Measurements from ENCODE around the gene PRKCA. TPM values are rescaled to one million over a fixed set of nuclear protein-coding genes. Genes with fewer than 3 reads are reported as not detected.

Gene PRKCA
- total and polyA plus RNA-seq, 10 of the 15 experiments (the other 5 are each of a cell fraction or from before 2014, with no cell fraction given), result 0.11 to 14.6 (median 0.72) TPM

DNA sequence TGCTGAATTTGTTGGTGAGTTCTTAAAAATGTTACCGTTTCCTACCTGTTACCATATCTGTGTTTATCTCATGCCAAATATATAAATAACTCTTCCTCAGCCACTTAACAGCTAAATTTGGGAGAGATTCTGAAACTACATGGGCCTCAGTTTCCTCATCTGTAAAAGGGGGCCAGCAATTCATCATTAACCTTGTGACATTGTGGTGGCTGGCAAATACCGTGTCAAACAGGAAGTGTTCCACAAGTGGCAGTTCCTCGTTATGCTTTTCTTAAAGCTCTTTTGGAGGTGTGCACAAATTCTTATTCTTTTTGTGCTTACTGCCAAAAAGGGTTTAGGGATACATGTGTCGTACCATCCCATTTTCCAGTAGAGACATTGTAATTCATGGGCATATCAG is 312.1 kb downstream of the PRKCA start:
- CTCF ChIA-PET, result interaction anchor here (0.8 to 1.7 kb wide), 3 partner anchors 28 to 628 kb away, joined by 3 to 4 read pairs (median 3); no protein-coding TSS in a partner anchor
- 16% methylated on average over 4 of the region's 4 CpGs for WGBS (ENCODE audit: insufficient coverage, insufficient replicate concordance, low lambda C conversion rate, missing lambda C conversion rate)
- DNase-seq (ENCODE audit: low read depth, low spot score), result no peak

More for the DNA sequence above, 312.1 kb downstream of the PRKCA start:
- in situ Hi-C loops (cut with MboI), result no loop called here
- ChIA-PET RAD21 (ENCODE audit: unreplicated experiment) (interaction anchor here (1.1 to 1.6 kb wide), 2 partner anchors 15 to 22 kb away, joined by 3 to 7 read pairs; no protein-coding TSS in a partner anchor), POLR2A (interaction anchor here (0.6 to 1.1 kb wide), 2 partner anchors 47 to 303 kb away, joined by 3 read pairs; no protein-coding TSS in a partner anchor), SMC1A (ENCODE audit: uncharacterized antibody, unreplicated experiment) (interaction anchor here (0.8 to 2.3 kb wide), 7 partner anchors 14 to 357 kb away, joined by 3 to 11 read pairs (median 4); no protein-coding TSS in a partner anchor)
- Histone ChIP-seq H3K9ac (ENCODE audit: control insufficient read depth, insufficient read depth, low read length) (no peak overlapping the region), H3K4me1 (ENCODE audit: control insufficient read depth, insufficient read depth, low read length) (no peaks in the 10 kb centered on the region), H3K36me3 (ENCODE audit: control insufficient read depth in 2 of 2, insufficient read depth in 2 of 2, low read length in 1 of 2) (no peaks in the 10 kb centered on the region), H3K4me2 (ENCODE audit: control insufficient read depth, insufficient read depth) (no peak overlapping the region), H3K79me2 (ENCODE audit: control insufficient read depth, insufficient read depth, low read length) (no peaks in the 10 kb centered on the region), H3K27me3 (replicated peaks in 1 of 2; ENCODE audit: control insufficient read depth in 2 of 2, insufficient read depth in 2 of 2, low read length in 1 of 2) (no peaks in the 10 kb centered on the region), H2AFZ (ENCODE audit: control insufficient read depth, low read depth, low read length) (no peak overlapping the region), H4K20me1 (ENCODE audit: control insufficient read depth, insufficient read depth) (no peaks in the 10 kb centered on the region), H3K27ac (ENCODE audit: control insufficient read depth, insufficient read depth) (no peak overlapping the region), H3K9me3 (replicated peaks; ENCODE audit: control insufficient read depth, insufficient read depth, low read length) (no peaks in the 10 kb centered on the region), H3K4me3 (no peak overlapping the region)
- intact Hi-C loops (cut with micrococcal nuclease; ENCODE audit: unreplicated experiment), result no loop called here
- ATAC-seq (peak; percentile 58), FAIRE-seq (no peak)
- TF ChIP-seq STAT3 (IDR thresholded peaks at IDR 0.05; ENCODE audit: low read depth, low read length), result no peak
- TF ChIP-seq KDM1A (IDR thresholded peaks at IDR 0.05; ENCODE audit: borderline replicate concordance), result no peak
- TF ChIP-seq CBFB (IDR thresholded peaks at IDR 0.05; ENCODE audit: low read depth), result no peak
- TF ChIP-seq RAD51 (IDR thresholded peaks at IDR 0.05), result no peak
- TF ChIP-seq, protein P1, sequence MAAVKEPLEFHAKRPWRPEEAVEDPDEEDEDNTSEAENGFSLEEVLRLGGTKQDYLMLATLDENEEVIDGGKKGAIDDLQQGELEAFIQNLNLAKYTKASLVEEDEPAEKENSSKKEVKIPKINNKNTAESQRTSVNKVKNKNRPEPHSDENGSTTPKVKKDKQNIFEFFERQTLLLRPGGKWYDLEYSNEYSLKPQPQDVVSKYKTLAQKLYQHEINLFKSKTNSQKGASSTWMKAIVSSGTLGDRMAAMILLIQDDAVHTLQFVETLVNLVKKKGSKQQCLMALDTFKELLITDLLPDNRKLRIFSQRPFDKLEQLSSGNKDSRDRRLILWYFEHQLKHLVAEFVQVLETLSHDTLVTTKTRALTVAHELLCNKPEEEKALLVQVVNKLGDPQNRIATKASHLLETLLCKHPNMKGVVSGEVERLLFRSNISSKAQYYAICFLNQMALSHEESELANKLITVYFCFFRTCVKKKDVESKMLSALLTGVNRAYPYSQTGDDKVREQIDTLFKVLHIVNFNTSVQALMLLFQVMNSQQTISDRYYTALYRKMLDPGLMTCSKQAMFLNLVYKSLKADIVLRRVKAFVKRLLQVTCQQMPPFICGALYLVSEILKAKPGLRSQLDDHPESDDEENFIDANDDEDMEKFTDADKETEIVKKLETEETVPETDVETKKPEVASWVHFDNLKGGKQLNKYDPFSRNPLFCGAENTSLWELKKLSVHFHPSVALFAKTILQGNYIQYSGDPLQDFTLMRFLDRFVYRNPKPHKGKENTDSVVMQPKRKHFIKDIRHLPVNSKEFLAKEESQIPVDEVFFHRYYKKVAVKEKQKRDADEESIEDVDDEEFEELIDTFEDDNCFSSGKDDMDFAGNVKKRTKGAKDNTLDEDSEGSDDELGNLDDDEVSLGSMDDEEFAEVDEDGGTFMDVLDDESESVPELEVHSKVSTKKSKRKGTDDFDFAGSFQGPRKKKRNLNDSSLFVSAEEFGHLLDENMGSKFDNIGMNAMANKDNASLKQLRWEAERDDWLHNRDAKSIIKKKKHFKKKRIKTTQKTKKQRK (IDR thresholded peaks at IDR 0.05; ENCODE audit: low read depth, low read length), result no peak
- peak; percentile 59; the same call in 1 of the 2 replicates for TF ChIP-seq ZNF217 (IDR thresholded peaks at IDR 0.05)
- no TSS peak for BruUV-seq (replicated peaks)

All from GM12878 (cell line).